Cerebellar nuclear complex (tissue), 1 donor: ENCODE data around the gene RIPOR2.
"Not testable (repeated sequence)": the region's sequence is repeated elsewhere in the genome, so short reads cannot be mapped to it uniquely, and the experiment has no call there.

Experiments used
- DNase-seq, 2 experiments: peaks; one replicate each; lab custom pipeline; 2025; lab: John Stamatoyannopoulos, UW

RIPOR2 gene

DNA sequence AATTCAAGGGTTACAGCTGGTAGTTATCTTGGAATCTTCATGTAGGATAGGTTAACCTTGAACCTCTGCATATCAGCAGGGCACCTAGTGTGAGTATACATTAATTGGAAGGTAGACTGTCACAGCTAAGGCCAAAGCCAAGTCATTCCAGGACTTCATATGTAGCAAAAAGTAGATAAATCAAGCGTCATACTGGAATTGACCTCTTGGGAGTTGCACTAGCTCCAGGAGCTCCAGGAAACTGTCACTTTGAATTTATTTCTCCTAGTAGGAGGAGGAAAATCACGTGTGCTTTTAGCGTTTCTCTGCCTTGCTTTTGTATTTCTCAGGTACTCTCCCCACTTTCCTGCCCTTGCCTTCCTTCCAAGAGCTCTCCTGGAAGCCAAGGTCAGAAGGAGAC is 30.3 kb downstream of the RIPOR2 start:
- DNase-seq, result no peak

DNA sequence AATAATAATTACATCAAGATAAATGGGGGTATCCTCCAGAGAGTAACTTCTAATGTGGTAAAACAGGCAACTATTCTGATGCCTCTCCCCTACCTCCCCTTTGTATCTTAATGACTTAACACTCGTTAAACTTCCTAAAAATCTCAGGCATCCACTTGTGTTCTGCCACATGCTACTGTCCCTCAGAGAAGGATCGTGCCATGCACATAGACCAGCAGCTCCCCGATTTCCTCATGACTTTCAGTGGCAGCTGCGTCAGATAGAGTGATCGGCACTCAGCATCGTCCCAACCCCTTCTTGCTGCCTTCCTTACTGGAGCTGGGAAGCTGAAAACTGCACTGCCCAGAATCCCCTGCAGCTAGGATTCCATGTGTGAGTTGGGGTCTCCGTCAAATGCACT is 32.1 kb downstream of the RIPOR2 start:
- DNase-seq, result no peak

DNA sequence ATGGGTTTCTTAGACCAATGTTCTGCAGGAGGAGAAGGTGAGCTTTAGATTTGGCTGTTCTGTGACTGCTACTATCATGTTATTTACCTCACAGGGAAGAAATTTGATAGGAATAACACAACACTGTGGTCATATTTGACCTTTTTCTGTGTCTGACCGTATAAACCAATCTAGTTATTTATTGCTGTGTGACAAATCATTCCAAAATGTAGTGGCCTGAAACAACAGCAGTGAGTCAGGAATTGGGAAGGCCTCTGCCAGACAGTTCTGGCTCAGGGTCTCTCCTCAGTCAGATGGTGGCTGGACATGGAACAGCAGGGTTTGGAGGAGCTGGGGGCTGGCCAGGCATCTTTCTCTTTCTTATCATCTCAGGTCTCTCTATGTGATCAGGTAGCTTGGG is 33.0 kb downstream of the RIPOR2 start:
- no peak for DNase-seq

- DNase-seq, result no peak
These were observed 33.9 kb downstream of the RIPOR2 start for GRCh38 chr6:24901698-24902328.

DNA sequence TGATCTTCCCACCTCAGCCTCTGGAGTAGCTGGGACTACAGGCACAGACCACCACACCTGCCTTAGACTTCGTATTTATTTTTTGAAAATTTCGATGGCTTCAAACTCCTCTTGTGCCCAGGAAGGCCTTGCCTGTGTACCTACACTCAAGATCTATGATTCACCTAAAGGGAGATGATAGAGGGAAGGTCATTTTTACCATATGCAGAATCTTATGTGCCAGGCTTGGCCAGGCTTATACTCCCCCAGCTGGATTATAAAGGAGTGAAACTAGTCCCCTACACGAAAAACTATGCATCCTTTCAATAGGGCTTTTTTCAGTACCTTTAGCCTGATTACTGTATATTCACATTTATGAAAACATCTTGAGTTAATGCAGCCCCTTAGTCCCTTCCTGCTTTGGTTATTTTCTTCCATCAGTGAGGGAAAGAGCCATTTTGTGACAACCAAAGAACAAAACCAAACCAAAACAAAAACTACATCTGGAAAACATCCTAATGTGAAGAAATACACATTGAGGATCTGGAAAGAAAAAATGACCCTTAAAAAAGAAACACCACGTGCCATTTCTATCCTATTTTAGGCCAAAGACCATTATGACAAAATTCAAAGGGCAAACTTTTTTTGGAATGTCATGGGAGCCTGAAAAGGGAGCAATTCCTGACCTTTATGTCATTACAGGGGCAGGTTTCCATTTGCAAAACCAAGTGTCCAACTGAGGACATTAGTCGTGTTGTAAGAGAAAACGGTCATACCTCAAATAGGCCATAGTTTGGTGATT is 34.7 kb downstream of the RIPOR2 start:
- DNase-seq, result no peak

DNA sequence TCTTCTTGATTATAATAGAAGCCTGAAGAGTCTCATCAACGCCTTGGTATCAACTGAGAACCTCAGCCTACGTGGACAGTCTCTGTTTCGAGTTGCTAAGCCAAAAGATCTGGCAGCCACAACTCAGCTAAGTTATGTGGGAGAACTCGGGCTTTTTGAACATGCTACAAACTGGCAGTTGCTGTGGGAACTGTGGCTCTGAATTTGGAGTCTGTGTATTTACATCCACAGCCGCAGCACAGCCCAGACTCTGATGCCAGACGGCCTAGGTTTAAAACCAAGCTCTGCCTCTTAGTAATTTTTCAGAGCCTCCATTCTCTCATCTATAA is 35.8 kb downstream of the RIPOR2 start:
- DNase-seq, result no peak

GRCh38 chr6:24899136-24899996 is 36.4 kb downstream of the RIPOR2 start:
- no peak for DNase-seq

DNA sequence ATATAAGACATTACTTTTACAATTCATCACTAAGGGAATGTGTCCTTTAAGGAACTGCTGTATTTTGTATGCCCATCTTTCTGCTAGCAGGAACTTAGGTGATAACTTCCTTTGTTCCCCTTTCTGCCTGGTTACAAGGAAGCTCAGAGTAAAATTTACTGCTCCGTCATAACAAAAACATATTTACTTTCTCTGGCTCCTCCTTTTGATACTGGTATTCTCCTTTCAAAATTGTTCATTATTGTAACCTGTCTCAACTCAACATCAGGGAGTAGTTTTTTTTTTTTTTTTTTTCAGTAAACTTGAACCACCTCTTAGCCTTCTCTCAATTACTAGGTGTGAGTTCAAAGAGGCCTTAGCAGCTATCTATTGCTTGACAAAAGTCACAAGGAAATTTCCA is 37.1 kb downstream of the RIPOR2 start:
- DNase-seq, result no peak

DNA sequence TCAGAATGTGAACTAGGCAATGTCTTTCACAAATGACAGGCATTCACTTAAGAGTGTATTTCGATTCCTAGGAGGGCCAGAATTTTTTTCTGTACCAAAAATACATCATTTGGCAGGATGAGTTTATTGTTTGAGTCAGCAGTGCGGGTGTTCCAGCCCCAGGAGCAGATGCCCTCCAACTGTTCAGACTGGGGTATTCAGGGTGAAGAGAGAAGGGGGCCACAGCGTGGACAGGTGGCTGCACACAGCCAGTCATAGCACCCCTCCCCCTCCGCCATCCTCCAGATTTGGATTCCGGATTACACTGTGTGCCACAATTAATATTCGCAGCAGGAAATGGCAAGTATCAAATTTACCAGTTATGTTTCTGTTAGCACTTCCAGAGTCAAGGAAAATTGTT is 38.6 kb downstream of the RIPOR2 start:
- DNase-seq, result no peak

GRCh38 chr6:24893342-24893850 is 42.4 kb downstream of the RIPOR2 start:
- DNase-seq, result no peak

GRCh38 chr6:24891004-24891403 is 44.8 kb downstream of the RIPOR2 start:
- no peak for DNase-seq

DNA sequence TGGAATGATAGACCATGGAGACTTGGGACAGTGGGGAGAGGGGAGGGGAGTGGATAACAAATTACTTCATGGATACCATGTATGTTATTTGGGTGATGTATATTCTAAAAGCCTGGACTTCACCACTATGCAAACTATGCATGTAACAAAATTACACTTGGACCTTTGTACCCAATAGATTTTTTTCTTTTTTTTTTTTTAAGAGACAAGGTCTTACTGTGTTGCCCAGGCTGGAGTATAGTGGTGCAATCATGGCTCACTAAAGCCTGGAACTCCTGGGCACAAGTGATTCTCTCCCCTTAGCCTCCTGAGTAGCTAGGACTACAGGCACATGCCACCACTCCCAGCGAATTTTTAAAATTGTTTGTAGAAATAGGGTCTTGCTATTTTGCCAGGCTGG is 45.3 kb downstream of the RIPOR2 start:
- DNase-seq, result no peak

GRCh38 chr6:24888715-24889370 is 46.9 kb downstream of the RIPOR2 start:
- no peak for DNase-seq

GRCh38 chr6:24887545-24888140 is 48.1 kb downstream of the RIPOR2 start:
- DNase-seq, result no peak

DNA sequence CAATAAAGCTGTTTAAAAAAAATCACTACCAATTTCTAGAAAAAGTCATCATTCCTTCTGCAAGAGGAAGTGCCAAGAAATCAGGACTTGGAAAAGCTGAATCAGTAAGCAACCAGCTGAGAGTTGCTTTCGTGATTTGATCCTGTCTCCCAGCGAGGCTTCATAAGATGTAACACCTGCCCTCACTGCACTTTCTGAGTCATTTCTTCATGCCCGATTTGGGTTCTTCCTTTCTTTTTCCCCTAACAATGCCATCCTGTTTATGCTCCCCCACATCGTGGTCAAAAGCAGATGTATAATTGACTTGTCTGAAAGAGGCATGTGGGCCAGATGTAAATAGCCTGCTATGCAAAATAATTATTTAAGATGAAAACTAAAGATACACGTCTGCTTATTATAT is 52.1 kb downstream of the RIPOR2 start:
- no peak for DNase-seq

DNA sequence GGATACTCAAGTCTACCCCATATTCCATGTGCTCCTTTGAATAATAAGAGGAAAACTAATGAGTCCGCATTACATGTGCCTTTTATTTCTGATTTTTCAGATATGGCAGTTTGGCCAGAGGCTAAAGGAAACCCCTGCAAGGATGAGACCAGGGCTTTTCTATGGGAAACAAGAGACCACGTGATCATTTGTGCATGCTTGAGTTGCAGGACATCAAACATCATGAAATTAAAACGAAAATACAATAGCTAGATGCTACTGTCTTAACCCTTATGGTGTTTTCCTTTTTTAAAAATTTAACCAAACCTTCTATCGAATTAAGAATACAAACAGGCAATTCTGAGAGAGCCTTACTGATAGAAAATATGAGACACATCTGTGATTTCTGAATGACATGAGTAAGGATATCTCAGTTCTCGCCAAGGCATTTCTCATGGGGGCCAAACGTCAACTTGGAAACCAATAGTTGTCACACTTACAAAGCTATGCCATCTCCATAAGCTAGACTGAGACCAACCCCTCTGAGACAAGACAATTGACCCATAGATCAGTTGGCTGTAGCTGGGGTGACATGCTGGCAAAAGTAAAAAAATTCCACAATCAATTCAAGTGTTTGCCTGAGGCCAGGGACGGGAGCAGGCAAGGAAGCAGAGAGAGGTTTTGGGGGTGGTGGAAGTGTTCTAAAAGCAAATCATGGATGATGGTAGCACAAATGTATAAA is 52.8 kb downstream of the RIPOR2 start:
- no peak for DNase-seq

- no peak for DNase-seq
These were observed 53.5 kb downstream of the RIPOR2 start for GRCh38 chr6:24882295-24882694.

DNA sequence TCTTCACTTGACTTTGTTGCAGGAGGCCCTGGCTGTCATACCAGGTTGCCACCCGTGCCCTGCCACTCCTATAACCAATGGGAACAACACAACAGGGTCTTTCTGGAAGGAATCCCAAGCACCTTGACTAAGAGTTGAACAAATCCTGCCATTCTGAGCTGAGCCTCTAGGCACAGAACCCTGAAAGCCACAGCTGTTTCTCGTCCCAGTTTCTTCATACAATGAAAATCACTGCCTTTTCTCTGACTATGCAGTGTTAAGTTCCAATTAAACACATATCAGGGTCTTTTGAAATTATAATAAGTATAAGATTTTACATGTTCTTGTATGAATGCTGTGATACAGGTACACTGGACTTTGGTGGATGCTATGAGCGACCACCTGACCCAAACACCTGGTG is 54.4 kb downstream of the RIPOR2 start:
- DNase-seq, result no peak

- no peak for DNase-seq
These were observed 55.3 kb downstream of the RIPOR2 start for GRCh38 chr6:24880451-24880850.

DNA sequence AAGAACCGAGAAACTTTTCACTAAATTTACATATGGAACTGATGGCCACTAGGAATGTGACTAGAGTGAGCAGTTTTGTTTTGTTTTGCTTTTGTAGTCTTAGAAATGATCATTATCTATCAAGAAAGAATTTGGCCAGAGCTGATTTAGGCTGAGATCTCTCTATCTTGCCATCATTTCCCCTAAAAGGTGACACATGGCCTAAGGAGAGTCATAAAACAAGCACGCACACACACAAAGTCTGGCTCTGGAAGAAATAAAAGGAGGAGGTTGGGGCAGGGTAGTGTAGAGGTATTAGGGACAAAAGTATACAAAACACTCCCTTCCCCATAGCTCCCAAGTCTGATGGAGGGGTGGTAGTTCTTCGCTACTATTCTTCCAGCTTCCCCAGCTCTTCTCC is 56.4 kb downstream of the RIPOR2 start:
- no peak for DNase-seq

GRCh38 chr6:24877747-24878146 is 58.0 kb downstream of the RIPOR2 start:
- DNase-seq, result not testable (repeated sequence)
